Endodermal cell (in vitro differentiated cells): ENCODE results near the gene CCL22. TPM values are rescaled to one million over a fixed set of nuclear protein-coding genes. Genes with fewer than 3 reads are reported as not detected.

ENCODE experiments used
- DNase-seq: peaks from one replicate; pipeline ENCODE4 v3.0.0-alpha.2; 2017
- H3K27ac ChIP-seq: 2 replicates; pipeline ENCODE4 v1.5.1; 2013; ENCODE audit warnings: mild to moderate bottlenecking, low read depth, low read length, moderate library complexity
- H3K27me3 ChIP-seq: 2 replicates; pipeline ENCODE4 v1.6.1; 2013; ENCODE audit warnings: mild to moderate bottlenecking, low read length, moderate library complexity; ENCODE audit not compliant: insufficient read depth, control insufficient read depth, poor library complexity, severe bottlenecking
- H3K36me3 ChIP-seq: 2 replicates; pipeline ENCODE4 v1.7.0; 2013; ENCODE audit warnings: mild to moderate bottlenecking, low read length, moderate library complexity; ENCODE audit not compliant: control insufficient read depth, insufficient read depth
- H3K4me1 ChIP-seq: one replicate; pipeline ENCODE4 v1.7.0; 2013; ENCODE audit warnings: low read length; ENCODE audit not compliant: control insufficient read depth, insufficient read depth
- H3K4me3 ChIP-seq: 2 replicates; pipeline ENCODE4 v1.5.1; 2013; ENCODE audit warnings: mild to moderate bottlenecking, low read length, moderate library complexity
- H3K9ac ChIP-seq: 2 replicates; pipeline ENCODE4 v1.6.1; 2013; ENCODE audit warnings: mild to moderate bottlenecking, low read length, moderate library complexity; ENCODE audit not compliant: poor library complexity, severe bottlenecking; ENCODE audit errors: extremely low read depth
- H3K9me3 ChIP-seq: 2 replicates; pipeline ENCODE4 v1.6.1; 2013; ENCODE audit warnings: mild to moderate bottlenecking, low read length, moderate library complexity; ENCODE audit not compliant: control insufficient read depth
- H3K27ac Mint-ChIP-seq: 2 replicates; pipeline ENCODE4 v1.8.0; 2020; ENCODE audit warnings: mixed read lengths
- H3K27me3 Mint-ChIP-seq: 2 replicates; pipeline ENCODE4 v1.8.0; 2021; ENCODE audit warnings: mild to moderate bottlenecking, mixed read lengths; ENCODE audit not compliant: insufficient read depth
- H3K36me3 Mint-ChIP-seq: 2 replicates; pipeline ENCODE4 v1.8.0; 2020; ENCODE audit warnings: low read depth, mixed read lengths
- H3K4me1 Mint-ChIP-seq: 2 replicates; pipeline ENCODE4 v1.8.0; 2020; ENCODE audit warnings: mixed read lengths
- H3K4me3 Mint-ChIP-seq: 2 replicates; pipeline ENCODE4 v1.8.0; 2020; ENCODE audit warnings: mild to moderate bottlenecking, moderate library complexity, mixed read lengths
- H3K9me3 Mint-ChIP-seq: 2 replicates; pipeline ENCODE4 v1.8.0; 2020; ENCODE audit warnings: mild to moderate bottlenecking, mixed read lengths
- WGBS, 2 experiments: methylation state at CpG; one replicate each; pipeline versions ENCODE4 v1.1.5 to v1.1.7; 2013; ENCODE audit warnings: missing lambda C conversion rate in 2 of 2, mixed read lengths in 1 of 2; ENCODE audit not compliant: insufficient coverage in 1 of 2, insufficient read length in 1 of 2; 5-methylcytosine and 5-hydroxymethylcytosine counted together
- total RNA-seq, 2 donors: library from RNA; stranded (reverse); fragmentation: NEBNext Ultra II Directional in 1 of 2; extraction: Animal tissue kit (Norgen Biotek cat#: 25700) in 1 of 2; gene quantifications; 2 replicates in 1 of 2; 3 replicates in 1 of 2; pipeline ENCODE4 v1.2.1, GENCODE V29; 2021
- TF ChIP-seq, protein P1 (sequence below): fragments of 200-600 bp; sonication (generic); conservative IDR thresholded peaks from 2 replicates; pipeline ENCODE4 v1.5.0; 2021; ENCODE audit warnings: antibody characterized with exemption, mild to moderate bottlenecking

CCL22 gene
- total RNA-seq, 2 donors from 2014 or later = not detected

DNA sequence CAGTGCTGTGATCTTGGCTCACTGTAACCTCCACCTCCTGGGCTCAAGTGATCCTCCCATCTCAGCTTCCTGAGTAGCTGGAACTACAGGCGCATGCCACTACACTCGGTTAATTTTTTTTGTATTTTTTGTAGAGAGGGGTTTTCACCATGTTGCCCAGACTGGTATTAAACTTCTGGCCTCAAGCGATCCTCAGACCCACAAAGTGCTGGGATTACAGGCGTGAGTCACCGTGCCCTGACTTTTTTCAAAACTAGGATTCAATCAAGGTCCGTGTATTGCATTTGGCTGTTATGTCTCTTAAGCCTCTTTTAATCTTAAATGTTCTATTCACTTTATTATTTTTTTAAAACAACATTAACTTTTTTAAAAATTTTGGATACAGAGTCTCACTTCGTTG, 4.3 kb upstream of the CCL22 start:
- TF ChIP-seq, protein P1, sequence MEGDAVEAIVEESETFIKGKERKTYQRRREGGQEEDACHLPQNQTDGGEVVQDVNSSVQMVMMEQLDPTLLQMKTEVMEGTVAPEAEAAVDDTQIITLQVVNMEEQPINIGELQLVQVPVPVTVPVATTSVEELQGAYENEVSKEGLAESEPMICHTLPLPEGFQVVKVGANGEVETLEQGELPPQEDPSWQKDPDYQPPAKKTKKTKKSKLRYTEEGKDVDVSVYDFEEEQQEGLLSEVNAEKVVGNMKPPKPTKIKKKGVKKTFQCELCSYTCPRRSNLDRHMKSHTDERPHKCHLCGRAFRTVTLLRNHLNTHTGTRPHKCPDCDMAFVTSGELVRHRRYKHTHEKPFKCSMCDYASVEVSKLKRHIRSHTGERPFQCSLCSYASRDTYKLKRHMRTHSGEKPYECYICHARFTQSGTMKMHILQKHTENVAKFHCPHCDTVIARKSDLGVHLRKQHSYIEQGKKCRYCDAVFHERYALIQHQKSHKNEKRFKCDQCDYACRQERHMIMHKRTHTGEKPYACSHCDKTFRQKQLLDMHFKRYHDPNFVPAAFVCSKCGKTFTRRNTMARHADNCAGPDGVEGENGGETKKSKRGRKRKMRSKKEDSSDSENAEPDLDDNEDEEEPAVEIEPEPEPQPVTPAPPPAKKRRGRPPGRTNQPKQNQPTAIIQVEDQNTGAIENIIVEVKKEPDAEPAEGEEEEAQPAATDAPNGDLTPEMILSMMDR = no peak
- peaks cover 3% of the 10 kb centered on the region for H3K27me3 ChIP-seq
- Mint-ChIP-seq H3K36me3 (no peaks in the 10 kb centered on the region), H3K27ac (no peak overlapping the region), H3K9me3 (no peaks in the 10 kb centered on the region), H3K27me3 (peaks cover 6% of the 10 kb centered on the region), H3K4me3 (no peak overlapping the region), H3K4me1 (no peaks in the 10 kb centered on the region)
- no peak overlapping the region for H3K27ac ChIP-seq
- H3K4me3 ChIP-seq = no peak overlapping the region
- no peak for DNase-seq
- H3K9ac ChIP-seq = no peak overlapping the region
- WGBS, 2 experiments = 93 to 94% methylated on average over 7 of the region's 7 CpGs
- no peaks in the 10 kb centered on the region for H3K9me3 ChIP-seq
- H3K4me1 ChIP-seq = no peaks in the 10 kb centered on the region
- no peaks in the 10 kb centered on the region for H3K36me3 ChIP-seq

DNA sequence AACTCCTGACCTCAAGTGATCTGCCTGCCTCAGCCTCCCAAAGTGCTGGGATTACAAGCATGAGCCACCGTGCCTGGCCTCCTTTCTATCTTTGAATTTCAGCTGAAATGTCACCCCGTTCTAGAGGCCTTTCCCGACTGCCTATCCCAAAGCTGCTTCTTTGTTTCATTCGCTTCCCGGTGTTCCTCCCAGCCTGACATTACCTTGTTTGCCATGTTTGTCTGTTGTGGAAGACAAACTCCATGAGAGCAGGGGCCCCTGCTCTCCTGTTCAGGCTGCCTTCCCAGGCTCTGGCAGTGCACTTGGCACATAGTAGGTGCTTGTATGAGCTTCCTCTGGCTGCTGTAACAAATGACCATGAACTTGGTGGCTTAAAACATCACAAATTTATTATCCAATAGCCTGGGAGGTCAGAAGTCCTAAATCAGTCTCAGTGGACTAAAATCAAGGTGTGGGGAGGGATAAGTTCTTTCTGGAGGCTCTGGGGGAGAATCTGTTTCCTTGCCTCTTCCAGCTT, 2.6 kb upstream of the CCL22 start:
- Mint-ChIP-seq H3K4me1 (no peaks in the 10 kb centered on the region), H3K4me3 (no peak overlapping the region), H3K9me3 (no peaks in the 10 kb centered on the region), H3K27ac (no peak overlapping the region), H3K27me3 (no peaks in the 10 kb centered on the region), H3K36me3 (no peaks in the 10 kb centered on the region)
- Histone ChIP-seq H3K27me3 (no peaks in the 10 kb centered on the region), H3K36me3 (no peaks in the 10 kb centered on the region), H3K4me1 (no peaks in the 10 kb centered on the region), H3K9me3 (no peaks in the 10 kb centered on the region), H3K27ac (no peak overlapping the region), H3K4me3 (no peak overlapping the region), H3K9ac (no peak overlapping the region)
- no peak for DNase-seq
- TF ChIP-seq, protein P1 = no peak
- 83 to 89% methylated on average over 5 of the region's 5 CpGs for WGBS, 2 experiments

DNA sequence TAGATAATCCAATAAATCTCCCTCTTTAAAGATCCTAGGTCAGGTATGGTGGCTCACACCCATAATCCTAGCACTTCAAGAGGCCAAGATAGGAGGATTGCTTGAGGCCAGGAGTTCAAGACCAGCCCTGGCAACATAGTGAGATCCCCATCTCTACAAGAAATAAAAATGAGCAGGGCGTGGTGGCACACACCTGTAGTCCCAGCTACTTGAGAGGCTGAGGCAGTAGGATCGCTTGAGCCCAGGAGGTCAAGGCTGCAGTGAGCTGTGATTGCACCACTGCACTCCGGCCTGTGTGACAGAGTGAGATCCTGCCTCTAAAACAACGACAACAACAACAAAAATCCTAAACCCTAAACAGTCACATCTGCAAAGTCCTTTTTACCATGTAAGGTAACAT, 2.0 kb upstream of the CCL22 start:
- H3K9ac ChIP-seq = no peak overlapping the region
- H3K9me3 Mint-ChIP-seq = no peaks in the 10 kb centered on the region
- H3K36me3 Mint-ChIP-seq = no peaks in the 10 kb centered on the region
- no peak for DNase-seq
- no peak overlapping the region for H3K4me3 Mint-ChIP-seq
- 81 to 86% methylated on average over 2 to 4 of the region's 4 CpGs for WGBS, 2 experiments
- H3K4me1 ChIP-seq = no peaks in the 10 kb centered on the region
- H3K27ac ChIP-seq = no peak overlapping the region
- no peak overlapping the region for H3K4me3 ChIP-seq
- no peaks in the 10 kb centered on the region for H3K27me3 Mint-ChIP-seq
- H3K27me3 ChIP-seq = no peaks in the 10 kb centered on the region
- H3K4me1 Mint-ChIP-seq = no peaks in the 10 kb centered on the region
- no peaks in the 10 kb centered on the region for H3K9me3 ChIP-seq
- no peak overlapping the region for H3K27ac Mint-ChIP-seq
- TF ChIP-seq, protein P1 = no peak
- H3K36me3 ChIP-seq = no peaks in the 10 kb centered on the region
